Trophoblast cell (in vitro differentiated cells and primary cell): ENCODE results near the gene SYT6.

Experiments used
- DNase-seq, 2 donors: peaks; one replicate each; pipeline ENCODE4 v3.0.0-alpha.2; 2016
- H2AFZ ChIP-seq: 2 replicates; pipeline ENCODE4 v1.6.1; 2013; ENCODE audit warnings: low read length, moderate library complexity, mild to moderate bottlenecking; ENCODE audit not compliant: insufficient read depth, poor library complexity
- H2AK5ac ChIP-seq: 2 replicates; pipeline ENCODE4 v1.6.1; 2013; ENCODE audit warnings: mild to moderate bottlenecking, low read length
- H2BK120ac ChIP-seq: 2 replicates; pipeline ENCODE4 v1.6.1; 2013; ENCODE audit warnings: low read length, mild to moderate bottlenecking, moderate library complexity; ENCODE audit not compliant: insufficient read depth, poor library complexity
- H2BK12ac ChIP-seq: 2 replicates; pipeline ENCODE4 v1.6.1; 2013; ENCODE audit warnings: mild to moderate bottlenecking, low read length, moderate library complexity
- H2BK5ac ChIP-seq: 2 replicates; pipeline ENCODE4 v1.6.1; 2013; ENCODE audit warnings: low read length, low read depth, moderate library complexity, mild to moderate bottlenecking; ENCODE audit not compliant: poor library complexity
- H3K14ac ChIP-seq: 2 replicates; pipeline ENCODE4 v1.6.1; 2013; ENCODE audit warnings: mild to moderate bottlenecking, low read length
- H3K18ac ChIP-seq: 2 replicates; pipeline ENCODE4 v1.6.1; 2013; ENCODE audit warnings: mild to moderate bottlenecking, low read length
- H3K23ac ChIP-seq: 2 replicates; pipeline ENCODE4 v1.6.1; 2013; ENCODE audit warnings: low read length
- H3K27ac ChIP-seq: 2 replicates; pipeline ENCODE4 v1.5.1; 2013; ENCODE audit warnings: low read depth, mild to moderate bottlenecking, inconsistent platforms, low read length, moderate library complexity
- H3K27me3 ChIP-seq: 2 replicates; pipeline ENCODE4 v1.6.1; 2013; ENCODE audit warnings: inconsistent platforms, mild to moderate bottlenecking, low read length, moderate library complexity; ENCODE audit not compliant: insufficient read depth
- H3K36me3 ChIP-seq, 2 experiments: 1 replicate in 1 of 2; 2 replicates in 1 of 2; pipeline ENCODE4 v1.6.1; 2013; ENCODE audit warnings: low read length in 2 of 2, mild to moderate bottlenecking in 2 of 2, moderate library complexity in 1 of 2; ENCODE audit not compliant: insufficient read depth in 2 of 2, control insufficient read depth in 1 of 2
- H3K4ac ChIP-seq: 2 replicates; pipeline ENCODE4 v1.6.1; 2013; ENCODE audit warnings: low read depth, mild to moderate bottlenecking, low read length, moderate library complexity
- H3K4me1 ChIP-seq, 2 experiments: 1 replicate in 1 of 2; 2 replicates in 1 of 2; pipeline ENCODE4 v1.6.1; 2013; ENCODE audit warnings: low read length in 2 of 2, mild to moderate bottlenecking in 2 of 2, moderate library complexity in 1 of 2; ENCODE audit not compliant: insufficient read depth in 2 of 2, control insufficient read depth in 1 of 2
- H3K4me2 ChIP-seq: 2 replicates; pipeline ENCODE4 v1.6.1; 2013; ENCODE audit warnings: inconsistent platforms, mild to moderate bottlenecking, low read length, moderate library complexity
- H3K4me3 ChIP-seq: 2 replicates; pipeline ENCODE4 v1.5.1; 2013; ENCODE audit warnings: mild to moderate bottlenecking, low read depth, low read length, inconsistent platforms
- H3K79me1 ChIP-seq: one replicate; pipeline ENCODE4 v1.6.1; 2013; ENCODE audit warnings: low read length
- H3K79me2 ChIP-seq: 2 replicates; pipeline ENCODE4 v1.6.1; 2013; ENCODE audit warnings: low read length, mild to moderate bottlenecking; ENCODE audit not compliant: control insufficient read depth, insufficient read depth, poor library complexity
- H3K9ac ChIP-seq: 2 replicates; pipeline ENCODE4 v1.6.1; 2013; ENCODE audit warnings: mild to moderate bottlenecking, low read length
- H3K9me3 ChIP-seq: 2 replicates; pipeline ENCODE4 v1.6.1; 2013; ENCODE audit warnings: low read depth, mild to moderate bottlenecking, control low read depth, inconsistent platforms, low read length; ENCODE audit not compliant: insufficient read depth
- H4K12ac ChIP-seq: 2 replicates; pipeline ENCODE4 v1.6.1; 2013; ENCODE audit warnings: low read depth, mild to moderate bottlenecking, low read length, moderate library complexity
- H4K8ac ChIP-seq: 2 replicates; pipeline ENCODE4 v1.6.1; 2013; ENCODE audit warnings: low read depth, mild to moderate bottlenecking, low read length, moderate library complexity
- H4K91ac ChIP-seq: one replicate; pipeline ENCODE4 v1.6.1; 2013; ENCODE audit warnings: low read depth, mild to moderate bottlenecking, low read length, moderate library complexity
- WGBS: extraction: QIAGEN DNeasy Blood & Tissue Kit; methylation state at CpG from one replicate; pipeline ENCODE4 v1.1.7; 2013; ENCODE audit warnings: missing lambda C conversion rate; ENCODE audit not compliant: insufficient read length, insufficient coverage; ENCODE audit errors: extremely low coverage; 5-methylcytosine and 5-hydroxymethylcytosine counted together

The SYT6 gene

DNA sequence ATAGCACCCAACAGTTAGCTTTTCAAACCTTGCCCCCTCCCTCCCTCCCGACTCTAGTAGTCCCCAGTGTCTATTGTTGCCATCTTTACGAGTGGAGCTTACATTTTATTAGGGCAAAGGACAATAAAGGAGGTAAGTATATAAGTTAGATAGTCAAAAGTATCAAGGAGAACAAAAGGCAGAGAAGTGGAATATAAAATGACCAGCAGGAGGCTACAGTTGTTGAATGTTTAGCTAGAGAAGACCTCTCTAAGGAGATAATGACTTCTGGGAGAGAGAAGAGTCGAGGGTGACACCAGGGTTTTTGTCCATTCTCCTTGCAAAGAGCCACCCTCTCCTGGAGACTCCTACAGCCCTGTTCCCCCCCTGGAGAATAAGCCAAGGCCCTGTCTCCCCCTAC, 48.7 kb downstream of the SYT6 start:
- Histone ChIP-seq H3K79me2 (no peaks in the 10 kb centered on the region), H2BK5ac (no peak overlapping the region), H2BK12ac (no peak overlapping the region), H3K9me3 (no peaks in the 10 kb centered on the region), H2AK5ac (no peak overlapping the region), H2BK120ac (no peak overlapping the region), H4K91ac (no peak overlapping the region), H2AFZ (no peak overlapping the region), H3K36me3 (no peaks in the 10 kb centered on the region), H3K4ac (no peak overlapping the region), H3K9ac (no peak overlapping the region), H3K14ac (no peak overlapping the region), H3K23ac (no peak overlapping the region), H3K27ac (no peak overlapping the region), H3K27me3 (no peaks in the 10 kb centered on the region), H3K4me1 (peaks cover 0 to 1% of the 10 kb centered on the region in 2 experiments), H3K79me1 (no peaks in the 10 kb centered on the region), H3K4me3 (no peak overlapping the region), H4K8ac (no peak overlapping the region), H3K18ac (no peak overlapping the region), H3K4me2 (no peak overlapping the region), H4K12ac (no peak overlapping the region)
- WGBS: no CpG with 5 or more reads among the region's 3 CpGs
- DNase-seq: no peak

DNA sequence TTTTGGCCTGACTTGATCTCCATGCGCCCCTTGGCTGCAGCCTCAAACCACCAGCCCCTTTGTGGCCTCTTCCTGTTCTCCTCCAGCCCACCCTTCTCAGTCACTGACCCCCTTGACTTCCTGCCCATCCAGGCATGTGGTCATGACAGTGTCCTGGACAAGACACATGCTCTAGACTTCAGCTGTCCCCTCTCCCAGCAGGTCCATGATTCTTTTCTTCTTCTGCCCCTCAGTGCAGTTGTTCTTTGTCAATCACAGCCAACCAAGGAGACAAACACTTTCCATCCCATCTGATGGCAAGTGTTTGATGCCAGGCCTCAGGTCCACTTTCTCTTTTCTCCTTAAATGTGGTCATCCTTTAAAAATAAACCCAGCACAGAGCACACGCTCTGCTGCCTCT, 49.7 kb downstream of the SYT6 start:
- no peak overlapping the region for H2BK12ac ChIP-seq
- no peak overlapping the region for H2AK5ac ChIP-seq
- WGBS: no CpG with 5 or more reads among the region's 2 CpGs

DNA sequence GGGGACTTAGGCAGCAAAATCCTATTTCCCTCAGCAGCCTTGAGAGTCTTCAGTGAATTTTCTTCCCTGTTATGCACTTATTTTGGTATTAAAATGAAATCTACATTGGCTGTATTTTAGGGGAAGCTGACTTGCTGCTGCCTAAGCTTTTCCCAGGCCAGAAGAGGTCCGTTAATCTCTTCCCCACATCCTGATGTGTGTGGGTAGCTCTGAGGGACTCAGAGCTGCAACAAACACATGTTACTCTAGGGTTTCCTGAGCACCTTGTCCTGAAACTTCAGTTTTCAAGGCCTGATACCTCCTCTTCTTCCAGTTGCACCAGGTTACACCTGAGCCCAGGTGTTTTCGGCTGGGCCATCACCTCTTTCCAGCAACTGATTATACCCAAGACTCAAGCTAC, 51.5 kb downstream of the SYT6 start:
- no peak overlapping the region for H3K23ac ChIP-seq
- H3K4me2 ChIP-seq: no peak overlapping the region
- no peak overlapping the region for H2BK120ac ChIP-seq
- H2AK5ac ChIP-seq: no peak overlapping the region
- no peaks in the 10 kb centered on the region for H3K9me3 ChIP-seq
- no peak overlapping the region for H2AFZ ChIP-seq
- no peak overlapping the region for H3K9ac ChIP-seq
- H3K4me1 ChIP-seq: no peaks in the 10 kb centered on the region
- no peak overlapping the region for H3K4me3 ChIP-seq
- H2BK5ac ChIP-seq: no peak overlapping the region
- no CpG with 5 or more reads among the region's 2 CpGs for WGBS
- no peaks in the 10 kb centered on the region for H3K79me1 ChIP-seq
- no peak overlapping the region for H2BK12ac ChIP-seq
- H3K27ac ChIP-seq: no peak overlapping the region
- no peaks in the 10 kb centered on the region for H3K36me3 ChIP-seq
- H3K27me3 ChIP-seq: no peaks in the 10 kb centered on the region
- H4K91ac ChIP-seq: no peak overlapping the region
- H3K18ac ChIP-seq: no peak overlapping the region
- no peaks in the 10 kb centered on the region for H3K79me2 ChIP-seq
- no peak overlapping the region for H4K8ac ChIP-seq
- H3K4ac ChIP-seq: no peak overlapping the region
- DNase-seq: no peak
- no peak overlapping the region for H3K14ac ChIP-seq
- H4K12ac ChIP-seq: no peak overlapping the region

More for the DNA sequence above, 49.7 kb downstream of the SYT6 start:
- Histone ChIP-seq H3K18ac (no peak overlapping the region), H2BK120ac (no peak overlapping the region), H4K91ac (no peak overlapping the region), H4K12ac (no peak overlapping the region), H3K9ac (no peak overlapping the region), H3K27ac (no peak overlapping the region), H3K14ac (no peak overlapping the region), H3K79me1 (no peaks in the 10 kb centered on the region), H3K23ac (no peak overlapping the region), H3K4me3 (no peak overlapping the region), H3K4ac (no peak overlapping the region), H3K27me3 (no peaks in the 10 kb centered on the region), H4K8ac (no peak overlapping the region), H3K4me2 (no peak overlapping the region), H2BK5ac (no peak overlapping the region), H3K4me1 (no peaks in the 10 kb centered on the region), H3K9me3 (no peaks in the 10 kb centered on the region), H3K36me3 (no peaks in the 10 kb centered on the region), H3K79me2 (no peaks in the 10 kb centered on the region), H2AFZ (no peak overlapping the region)
- no peak for DNase-seq

DNA sequence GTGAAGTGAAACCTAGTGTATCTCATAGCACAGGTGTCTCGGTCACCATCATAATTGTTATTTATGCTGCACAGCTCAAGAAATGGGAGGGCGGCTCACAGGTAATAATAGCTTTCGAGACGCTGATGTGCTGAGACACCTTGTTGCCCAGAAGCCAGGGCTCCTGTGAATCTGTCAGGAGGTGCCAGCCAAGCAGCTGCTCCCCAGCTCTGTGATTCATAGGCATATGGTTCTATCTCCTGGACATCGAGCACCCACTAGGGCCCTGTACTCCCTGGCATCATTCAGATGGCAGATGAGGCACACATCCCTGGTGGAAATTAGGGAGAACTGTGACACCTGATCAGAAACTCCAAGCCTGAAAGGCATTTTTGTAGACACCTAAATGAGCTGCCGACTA, 53.5 kb downstream of the SYT6 start:
- Histone ChIP-seq H2BK120ac (no peak overlapping the region), H4K8ac (no peak overlapping the region), H3K27ac (no peak overlapping the region), H3K4me3 (no peak overlapping the region), H2AFZ (no peak overlapping the region), H3K27me3 (no peaks in the 10 kb centered on the region), H3K14ac (no peak overlapping the region), H3K9ac (no peak overlapping the region), H3K4me2 (no peak overlapping the region), H4K12ac (no peak overlapping the region), H2BK5ac (no peak overlapping the region), H4K91ac (no peak overlapping the region), H2AK5ac (no peak overlapping the region), H3K18ac (no peak overlapping the region), H3K79me1 (no peaks in the 10 kb centered on the region), H3K79me2 (no peaks in the 10 kb centered on the region), H3K4me1 (no peaks in the 10 kb centered on the region), H3K23ac (no peak overlapping the region), H2BK12ac (no peak overlapping the region), H3K9me3 (no peaks in the 10 kb centered on the region), H3K4ac (no peak overlapping the region), H3K36me3 (no peaks in the 10 kb centered on the region)
- no peak for DNase-seq
- WGBS: no CpG with 5 or more reads among the region's 6 CpGs
